CD4-positive, alpha-beta T cell (primary cell): Measurements from ENCODE around the gene NQO2. TPM values are rescaled to one million over a fixed set of nuclear protein-coding genes. Genes with fewer than 3 reads are reported as not detected.

Experiments used
- ATAC-seq: fragments of 200-7000 bp; cut with Tn5 transposase; one replicate; pipeline ENCODE4 v1.10.0; 2022; ENCODE audit warnings: mild to moderate bottlenecking; ENCODE audit not compliant: poor library complexity
- CTCF ChIA-PET: fragments of 350-600 bp; sonication (Branson Sonifier 250); formaldehyde crosslinking; loops from one replicate; lab custom pipeline; 2021; ENCODE audit warnings: antibody characterized with exemption, inconsistent platforms; lab: Charles Lee
- POLR2A ChIA-PET: fragments of 350-600 bp; sonication (Branson Sonifier 250); formaldehyde crosslinking; loops from one replicate; lab custom pipeline; 2021; ENCODE audit warnings: antibody characterized with exemption, inconsistent platforms; lab: Charles Lee
- DNase-seq, 14 experiments: peaks; one replicate each; pipeline ENCODE4 v3.0.0-alpha.2; 2013 to 2020; ENCODE audit warnings: mixed read lengths in 2 of 14
- H3K27ac ChIP-seq, 2 donors: one replicate each; pipeline versions ENCODE4 v1.5.1 to v1.7.0; 2013; ENCODE audit warnings: low read length in 2 of 2, low read depth in 1 of 2, mild to moderate bottlenecking in 1 of 2
- H3K27me3 ChIP-seq, 2 experiments: 1 replicate in 1 of 2; 2 replicates in 1 of 2; pipeline versions ENCODE4 v1.6.1 to v1.7.0; 2013; ENCODE audit warnings: low read length in 2 of 2, control low read depth in 1 of 2, mild to moderate bottlenecking in 1 of 2, moderate library complexity in 1 of 2; ENCODE audit not compliant: insufficient read depth in 2 of 2, control insufficient read depth in 1 of 2
- H3K36me3 ChIP-seq: one replicate; pipeline ENCODE4 v1.6.1; 2013; ENCODE audit warnings: low read length, control low read depth; ENCODE audit not compliant: insufficient read depth
- H3K4me1 ChIP-seq: one replicate; pipeline ENCODE4 v1.6.1; 2013; ENCODE audit warnings: low read length, control low read depth; ENCODE audit not compliant: insufficient read depth
- H3K4me3 ChIP-seq: one replicate; pipeline ENCODE4 v1.5.1; 2013; ENCODE audit warnings: mild to moderate bottlenecking, low read length, moderate library complexity
- H3K9me3 ChIP-seq, 2 experiments: 1 replicate in 1 of 2; 2 replicates in 1 of 2; pipeline versions ENCODE4 v1.6.1 to v1.7.0; 2013; ENCODE audit warnings: low read length in 2 of 2, mild to moderate bottlenecking in 2 of 2, control low read depth in 1 of 2, moderate library complexity in 1 of 2; ENCODE audit not compliant: control insufficient read depth in 1 of 2, insufficient read depth in 1 of 2
- H3K27ac Mint-ChIP-seq: one replicate; pipeline ENCODE4 v1.8.0; 2020; ENCODE audit warnings: mixed read lengths
- H3K27me3 Mint-ChIP-seq: one replicate; pipeline ENCODE4 v1.8.0; 2021; ENCODE audit warnings: mixed read lengths
- H3K36me3 Mint-ChIP-seq: one replicate; pipeline ENCODE4 v1.8.0; 2021; ENCODE audit warnings: low read depth, mixed read lengths
- H3K4me1 Mint-ChIP-seq: one replicate; pipeline ENCODE4 v1.8.0; 2021; ENCODE audit warnings: low read depth, mixed read lengths
- H3K4me3 Mint-ChIP-seq: one replicate; pipeline ENCODE4 v1.8.0; 2020; ENCODE audit warnings: mild to moderate bottlenecking, mixed read lengths
- H3K9me3 Mint-ChIP-seq: one replicate; pipeline ENCODE4 v1.8.0; 2020; ENCODE audit warnings: mixed read lengths
- CTCF ChIP-seq: fragments of 200-600 bp; IDR thresholded peaks from one replicate; pipeline ENCODE4 v1.8.0; 2022; ENCODE audit warnings: antibody characterized with exemption, mild to moderate bottlenecking
- intact Hi-C, 2 experiments: fragments of 100-400 bp; cut with DNase I in 1 of 2; cut with micrococcal nuclease in 1 of 2; formaldehyde crosslinking; loops; one replicate each; pipeline versions ENCODE4 v1.15.1 to v1.9.0; 2023 to 2025; cut with DNase I, micrococcal nuclease
- total RNA-seq, 174 experiments: library from RNA in 2 of 174; stranded (reverse) in 2 of 174; gene quantifications; one replicate each; pipeline ENCODE4 v1.2.3 and lab custom pipeline; 2021 to 2026

Gene NQO2
- total RNA-seq, 2 experiments from 2014 or later: 6.7 to 7.7 TPM

DNA sequence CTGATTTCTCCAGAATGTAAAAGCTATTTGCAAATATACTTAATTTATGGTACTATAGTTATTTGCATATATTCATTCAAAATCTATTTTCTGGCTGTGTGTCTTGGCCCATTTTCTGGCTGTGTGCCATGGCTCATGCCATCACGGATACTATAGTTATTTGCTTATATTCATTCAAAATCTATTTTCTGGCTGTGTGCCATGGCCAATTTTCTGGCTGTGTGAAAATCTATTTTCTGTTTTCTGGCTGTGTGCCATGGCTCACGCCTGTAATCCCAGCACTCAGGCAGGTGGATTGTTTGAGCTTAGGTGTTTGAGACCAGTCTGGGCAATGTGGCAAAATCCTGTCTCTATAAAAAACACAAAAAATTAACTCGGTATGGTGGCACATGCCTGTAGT, 39.7 kb downstream of the NQO2 start:
- CTCF ChIA-PET: interaction anchor here (0.8 to 1.6 kb wide), 2 partner anchors 10 to 14 kb away, joined by 3 to 4 read pairs; no protein-coding TSS in a partner anchor
- POLR2A ChIA-PET: interaction anchor here (0.9 to 2.2 kb wide), 4 partner anchors 10 to 16 kb away, joined by 3 to 17 read pairs (median 6); no protein-coding TSS in a partner anchor
- TF ChIP-seq CTCF: no peak
- Mint-ChIP-seq H3K27me3 (no peaks in the 10 kb centered on the region), H3K27ac (no peak overlapping the region), H3K4me3 (no peak overlapping the region), H3K4me1 (no peaks in the 10 kb centered on the region), H3K9me3 (no peaks in the 10 kb centered on the region), H3K36me3 (no peaks in the 10 kb centered on the region)
- H3K9me3 ChIP-seq: no peaks in the 10 kb centered on the region
- no peaks in the 10 kb centered on the region for H3K27me3 ChIP-seq
- H3K36me3 ChIP-seq: no peaks in the 10 kb centered on the region
- ATAC-seq (no peak), DNase-seq (no peak)
- intact Hi-C loops: no loop called here
- H3K4me1 ChIP-seq: no peaks in the 10 kb centered on the region
- no peak overlapping the region for H3K4me3 ChIP-seq
- H3K27ac ChIP-seq: no peak overlapping the region

DNA sequence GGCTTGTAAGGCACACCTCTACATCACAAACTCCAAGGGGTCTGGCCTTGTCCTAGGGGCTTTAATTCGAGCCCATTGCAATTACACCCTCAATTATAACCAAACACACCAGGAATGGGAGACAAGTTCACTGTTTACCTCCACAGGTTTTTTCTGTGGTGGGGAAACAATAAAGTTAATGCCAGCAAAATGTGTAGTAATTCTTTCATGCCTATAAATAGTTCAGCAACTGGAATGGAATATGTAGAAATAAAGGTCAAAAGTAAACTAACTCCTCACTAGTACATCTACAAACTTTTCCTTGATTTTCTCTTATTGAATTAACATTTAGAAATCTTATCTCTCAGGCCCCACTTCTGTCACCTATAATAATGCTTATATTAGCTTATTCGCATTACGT, 41.5 kb downstream of the NQO2 start:
- H3K36me3 Mint-ChIP-seq: no peaks in the 10 kb centered on the region
- Histone ChIP-seq H3K27me3 (no peaks in the 10 kb centered on the region), H3K9me3 (no peaks in the 10 kb centered on the region), H3K4me3 (no peak overlapping the region), H3K27ac (no peak overlapping the region), H3K36me3 (no peaks in the 10 kb centered on the region), H3K4me1 (no peaks in the 10 kb centered on the region)
- POLR2A ChIA-PET: no interaction called here
- no peaks in the 10 kb centered on the region for H3K4me1 Mint-ChIP-seq
- TF ChIP-seq CTCF: no peak
- H3K27me3 Mint-ChIP-seq: no peaks in the 10 kb centered on the region
- intact Hi-C loops: no loop called here
- H3K9me3 Mint-ChIP-seq: no peaks in the 10 kb centered on the region
- H3K4me3 Mint-ChIP-seq: no peak overlapping the region
- CTCF ChIA-PET: interaction anchor here (1.6 kb wide), 1 partner anchor 40 kb away, joined by 3 read pairs; no protein-coding TSS in a partner anchor
- DNase-seq: no peak
- ATAC-seq: no peak
- no peak overlapping the region for H3K27ac Mint-ChIP-seq

DNA sequence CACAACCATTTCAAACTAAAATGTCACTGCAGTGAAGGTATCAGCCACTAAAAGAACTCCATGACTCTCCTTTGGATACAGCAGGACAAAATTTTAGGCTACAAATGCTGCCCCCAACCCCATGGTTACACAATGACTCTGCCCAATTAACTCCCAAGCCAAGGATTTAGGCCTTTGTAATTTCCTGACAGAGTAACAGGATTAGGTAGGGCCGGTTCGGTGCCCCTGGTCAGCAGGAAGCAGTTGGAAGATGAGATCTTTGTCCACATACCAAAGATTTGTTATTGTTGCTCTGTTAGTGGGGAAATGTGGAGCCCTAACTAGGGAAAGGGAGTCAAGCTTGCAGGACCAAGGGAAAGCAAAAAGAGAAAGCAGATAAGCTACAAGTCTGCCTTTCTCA, 41.9 kb downstream of the NQO2 start:
- intact Hi-C loops: no loop called here
- no peaks in the 10 kb centered on the region for H3K36me3 Mint-ChIP-seq
- H3K4me3 Mint-ChIP-seq: no peak overlapping the region
- no peak overlapping the region for H3K27ac Mint-ChIP-seq
- no peaks in the 10 kb centered on the region for H3K9me3 Mint-ChIP-seq
- ChIA-PET CTCF (interaction anchor here (1.6 kb wide), 1 partner anchor 40 kb away, joined by 3 read pairs; no protein-coding TSS in a partner anchor), POLR2A (no interaction called here)
- no peak for ATAC-seq
- DNase-seq: no peak
- no peaks in the 10 kb centered on the region for H3K4me1 Mint-ChIP-seq
- Histone ChIP-seq H3K4me1 (no peaks in the 10 kb centered on the region), H3K4me3 (no peak overlapping the region), H3K27ac (no peak overlapping the region), H3K27me3 (no peaks in the 10 kb centered on the region), H3K36me3 (no peaks in the 10 kb centered on the region), H3K9me3 (no peaks in the 10 kb centered on the region)
- no peak for TF ChIP-seq CTCF
- no peaks in the 10 kb centered on the region for H3K27me3 Mint-ChIP-seq
